ENCODE data around the gene UBE2F.

UBE2F gene

GRCh38 chr2:238075397-238075796 is 108.6 kb downstream of the UBE2F start:
- TF ChIP-seq POLR2AphosphoS5 (IDR thresholded peaks at IDR 0.05; ENCODE audit: low read depth) (no peak), SPI1 (IDR thresholded peaks at IDR 0.05; ENCODE audit: borderline replicate concordance, low read depth) (no peak), CTCF (IDR thresholded peaks at IDR 0.05; ENCODE audit: insufficient read depth, low read length) (no peak), REST (IDR thresholded peaks at IDR 0.05; ENCODE audit: insufficient replicate concordance, low read depth) (no peak), GABPA (IDR thresholded peaks at IDR 0.05; ENCODE audit: low read depth) (no peak)
- no peak for DNase-seq (ENCODE audit: low read depth in 1 of 2, low spot score in 1 of 2)
- H3K27ac ChIP-seq (replicated peaks), result no peak overlapping the region
- no peak overlapping the region for H3K4me3 ChIP-seq (replicated peaks; ENCODE audit: insufficient read depth, low read length)
- no peaks in the 10 kb centered on the region for H3K27me3 ChIP-seq (ENCODE audit: insufficient read depth, poor library complexity, severe bottlenecking)

GRCh38 chr2:238077292-238077691 is 110.5 kb downstream of the UBE2F start:
- Histone ChIP-seq H3K4me3 (replicated peaks; ENCODE audit: insufficient read depth, low read length) (no peak overlapping the region), H3K27ac (replicated peaks) (no peak overlapping the region), H3K27me3 (ENCODE audit: insufficient read depth, poor library complexity, severe bottlenecking) (no peaks in the 10 kb centered on the region)
- no peak for DNase-seq (ENCODE audit: low read depth in 1 of 2, low spot score in 1 of 2)
- no peak for TF ChIP-seq REST (IDR thresholded peaks at IDR 0.05; ENCODE audit: insufficient replicate concordance, low read depth)
- no peak for TF ChIP-seq CTCF (IDR thresholded peaks at IDR 0.05; ENCODE audit: insufficient read depth, low read length)
- no peak for TF ChIP-seq SPI1 (IDR thresholded peaks at IDR 0.05; ENCODE audit: borderline replicate concordance, low read depth)
- no peak for TF ChIP-seq GABPA (IDR thresholded peaks at IDR 0.05; ENCODE audit: low read depth)
- TF ChIP-seq POLR2AphosphoS5 (IDR thresholded peaks at IDR 0.05; ENCODE audit: low read depth), result no peak

- no peak overlapping the region for H3K4me3 ChIP-seq (replicated peaks; ENCODE audit: insufficient read depth, low read length)
- no peaks in the 10 kb centered on the region for H3K27me3 ChIP-seq (ENCODE audit: insufficient read depth, poor library complexity, severe bottlenecking)
- DNase-seq (ENCODE audit: low read depth in 1 of 2, low spot score in 1 of 2), result no peak
- TF ChIP-seq POLR2AphosphoS5 (IDR thresholded peaks at IDR 0.05; ENCODE audit: low read depth) (no peak), SPI1 (IDR thresholded peaks at IDR 0.05; ENCODE audit: borderline replicate concordance, low read depth) (no peak), REST (IDR thresholded peaks at IDR 0.05; ENCODE audit: insufficient replicate concordance, low read depth) (no peak), GABPA (IDR thresholded peaks at IDR 0.05; ENCODE audit: low read depth) (no peak), CTCF (IDR thresholded peaks at IDR 0.05; ENCODE audit: insufficient read depth, low read length) (no peak)
- H3K27ac ChIP-seq (replicated peaks), result no peak overlapping the region
These were observed 113.1 kb downstream of the UBE2F start for GRCh38 chr2:238079874-238080327.

All from HL-60 (cell line).